ENCODE measurements around the gene ACSS1. TPM values are rescaled to one million over a fixed set of nuclear protein-coding genes. Genes with fewer than 3 reads are reported as not detected.

Gene ACSS1
- total and polyA plus RNA-seq, 2 experiments from 2014 or later, result 1.3 to 4.1 TPM

DNA sequence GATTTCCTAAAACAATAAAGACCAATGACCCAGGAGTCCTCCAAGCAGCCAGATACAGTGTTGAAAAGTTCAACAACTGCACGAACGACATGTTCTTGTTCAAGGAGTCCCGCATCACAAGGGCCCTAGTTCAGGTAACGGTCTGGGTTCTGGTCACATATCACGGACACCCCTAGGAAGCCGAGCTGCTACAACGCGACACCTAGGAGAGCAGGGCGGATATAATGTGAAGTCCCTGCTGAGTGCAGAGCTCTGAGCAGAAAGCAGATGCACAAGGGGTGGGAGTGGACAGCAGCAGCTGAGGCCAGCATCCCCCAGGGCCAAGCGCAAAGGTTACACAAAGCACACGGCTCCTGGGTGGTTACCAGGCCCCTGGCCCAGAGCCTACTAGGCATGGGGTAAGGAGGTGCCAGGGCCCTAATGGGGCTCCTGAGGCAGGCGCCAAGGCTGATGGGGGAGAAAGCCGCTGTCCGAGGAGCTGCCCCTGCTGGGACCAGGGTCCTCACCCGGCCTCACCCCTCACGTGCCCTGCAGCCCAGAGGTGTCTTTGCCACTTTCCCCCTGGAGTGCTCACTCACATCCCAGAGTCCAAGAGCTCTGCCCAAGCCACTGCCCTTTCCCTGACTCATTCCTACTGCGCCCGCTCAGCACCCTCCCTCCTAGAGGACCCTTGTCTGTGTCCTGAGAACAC lies 100.5 kb downstream of the ACSS1 start:
- TF ChIP-seq, protein P1, sequence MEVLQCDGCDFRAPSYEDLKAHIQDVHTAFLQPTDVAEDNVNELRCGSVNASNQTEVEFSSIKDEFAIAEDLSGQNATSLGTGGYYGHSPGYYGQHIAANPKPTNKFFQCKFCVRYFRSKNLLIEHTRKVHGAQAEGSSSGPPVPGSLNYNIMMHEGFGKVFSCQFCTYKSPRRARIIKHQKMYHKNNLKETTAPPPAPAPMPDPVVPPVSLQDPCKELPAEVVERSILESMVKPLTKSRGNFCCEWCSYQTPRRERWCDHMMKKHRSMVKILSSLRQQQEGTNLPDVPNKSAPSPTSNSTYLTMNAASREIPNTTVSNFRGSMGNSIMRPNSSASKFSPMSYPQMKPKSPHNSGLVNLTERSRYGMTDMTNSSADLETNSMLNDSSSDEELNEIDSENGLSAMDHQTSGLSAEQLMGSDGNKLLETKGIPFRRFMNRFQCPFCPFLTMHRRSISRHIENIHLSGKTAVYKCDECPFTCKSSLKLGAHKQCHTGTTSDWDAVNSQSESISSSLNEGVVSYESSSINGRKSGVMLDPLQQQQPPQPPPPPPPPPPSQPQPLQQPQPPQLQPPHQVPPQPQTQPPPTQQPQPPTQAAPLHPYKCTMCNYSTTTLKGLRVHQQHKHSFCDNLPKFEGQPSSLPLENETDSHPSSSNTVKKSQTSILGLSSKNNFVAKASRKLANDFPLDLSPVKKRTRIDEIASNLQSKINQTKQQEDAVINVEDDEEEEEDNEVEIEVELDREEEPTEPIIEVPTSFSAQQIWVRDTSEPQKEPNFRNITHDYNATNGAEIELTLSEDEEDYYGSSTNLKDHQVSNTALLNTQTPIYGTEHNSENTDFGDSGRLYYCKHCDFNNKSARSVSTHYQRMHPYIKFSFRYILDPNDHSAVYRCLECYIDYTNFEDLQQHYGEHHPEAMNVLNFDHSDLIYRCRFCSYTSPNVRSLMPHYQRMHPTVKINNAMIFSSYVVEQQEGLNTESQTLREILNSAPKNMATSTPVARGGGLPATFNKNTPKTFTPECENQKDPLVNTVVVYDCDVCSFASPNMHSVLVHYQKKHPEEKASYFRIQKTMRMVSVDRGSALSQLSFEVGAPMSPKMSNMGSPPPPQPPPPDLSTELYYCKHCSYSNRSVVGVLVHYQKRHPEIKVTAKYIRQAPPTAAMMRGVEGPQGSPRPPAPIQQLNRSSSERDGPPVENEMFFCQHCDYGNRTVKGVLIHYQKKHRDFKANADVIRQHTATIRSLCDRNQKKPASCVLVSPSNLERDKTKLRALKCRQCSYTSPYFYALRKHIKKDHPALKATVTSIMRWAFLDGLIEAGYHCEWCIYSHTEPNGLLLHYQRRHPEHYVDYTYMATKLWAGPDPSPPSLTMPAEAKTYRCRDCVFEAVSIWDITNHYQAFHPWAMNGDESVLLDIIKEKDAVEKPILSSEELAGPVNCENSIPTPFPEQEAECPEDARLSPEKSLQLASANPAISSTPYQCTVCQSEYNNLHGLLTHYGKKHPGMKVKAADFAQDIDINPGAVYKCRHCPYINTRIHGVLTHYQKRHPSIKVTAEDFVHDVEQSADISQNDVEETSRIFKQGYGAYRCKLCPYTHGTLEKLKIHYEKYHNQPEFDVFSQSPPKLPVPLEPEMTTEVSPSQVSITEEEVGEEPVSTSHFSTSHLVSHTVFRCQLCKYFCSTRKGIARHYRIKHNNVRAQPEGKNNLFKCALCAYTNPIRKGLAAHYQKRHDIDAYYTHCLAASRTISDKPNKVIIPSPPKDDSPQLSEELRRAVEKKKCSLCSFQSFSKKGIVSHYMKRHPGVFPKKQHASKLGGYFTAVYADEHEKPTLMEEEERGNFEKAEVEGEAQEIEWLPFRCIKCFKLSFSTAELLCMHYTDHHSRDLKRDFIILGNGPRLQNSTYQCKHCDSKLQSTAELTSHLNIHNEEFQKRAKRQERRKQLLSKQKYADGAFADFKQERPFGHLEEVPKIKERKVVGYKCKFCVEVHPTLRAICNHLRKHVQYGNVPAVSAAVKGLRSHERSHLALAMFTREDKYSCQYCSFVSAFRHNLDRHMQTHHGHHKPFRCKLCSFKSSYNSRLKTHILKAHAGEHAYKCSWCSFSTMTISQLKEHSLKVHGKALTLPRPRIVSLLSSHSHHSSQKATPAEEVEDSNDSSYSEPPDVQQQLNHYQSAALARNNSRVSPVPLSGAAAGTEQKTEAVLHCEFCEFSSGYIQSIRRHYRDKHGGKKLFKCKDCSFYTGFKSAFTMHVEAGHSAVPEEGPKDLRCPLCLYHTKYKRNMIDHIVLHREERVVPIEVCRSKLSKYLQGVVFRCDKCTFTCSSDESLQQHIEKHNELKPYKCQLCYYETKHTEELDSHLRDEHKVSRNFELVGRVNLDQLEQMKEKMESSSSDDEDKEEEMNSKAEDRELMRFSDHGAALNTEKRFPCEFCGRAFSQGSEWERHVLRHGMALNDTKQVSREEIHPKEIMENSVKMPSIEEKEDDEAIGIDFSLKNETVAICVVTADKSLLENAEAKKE (CRISPR knock-in tag; IDR thresholded peaks at IDR 0.05), result no peak
- no peak for TF ChIP-seq STAT1 (IDR thresholded peaks at IDR 0.05; ENCODE audit: unreplicated experiment)
- no peak for TF ChIP-seq JUNB (IDR thresholded peaks at IDR 0.05; ENCODE audit: unreplicated experiment)
- TF ChIP-seq, protein P2, sequence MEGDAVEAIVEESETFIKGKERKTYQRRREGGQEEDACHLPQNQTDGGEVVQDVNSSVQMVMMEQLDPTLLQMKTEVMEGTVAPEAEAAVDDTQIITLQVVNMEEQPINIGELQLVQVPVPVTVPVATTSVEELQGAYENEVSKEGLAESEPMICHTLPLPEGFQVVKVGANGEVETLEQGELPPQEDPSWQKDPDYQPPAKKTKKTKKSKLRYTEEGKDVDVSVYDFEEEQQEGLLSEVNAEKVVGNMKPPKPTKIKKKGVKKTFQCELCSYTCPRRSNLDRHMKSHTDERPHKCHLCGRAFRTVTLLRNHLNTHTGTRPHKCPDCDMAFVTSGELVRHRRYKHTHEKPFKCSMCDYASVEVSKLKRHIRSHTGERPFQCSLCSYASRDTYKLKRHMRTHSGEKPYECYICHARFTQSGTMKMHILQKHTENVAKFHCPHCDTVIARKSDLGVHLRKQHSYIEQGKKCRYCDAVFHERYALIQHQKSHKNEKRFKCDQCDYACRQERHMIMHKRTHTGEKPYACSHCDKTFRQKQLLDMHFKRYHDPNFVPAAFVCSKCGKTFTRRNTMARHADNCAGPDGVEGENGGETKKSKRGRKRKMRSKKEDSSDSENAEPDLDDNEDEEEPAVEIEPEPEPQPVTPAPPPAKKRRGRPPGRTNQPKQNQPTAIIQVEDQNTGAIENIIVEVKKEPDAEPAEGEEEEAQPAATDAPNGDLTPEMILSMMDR (conservative IDR thresholded peaks at IDR 0.05; ENCODE audit: low read depth in 2 of 2), result no peak
- no peak for TF ChIP-seq EZH2 (IDR thresholded peaks at IDR 0.05; ENCODE audit: low read depth, unreplicated experiment)
- no peak for TF ChIP-seq ZNF114 (CRISPR knock-in tag; IDR thresholded peaks at IDR 0.05)
- TF ChIP-seq, protein P3, sequence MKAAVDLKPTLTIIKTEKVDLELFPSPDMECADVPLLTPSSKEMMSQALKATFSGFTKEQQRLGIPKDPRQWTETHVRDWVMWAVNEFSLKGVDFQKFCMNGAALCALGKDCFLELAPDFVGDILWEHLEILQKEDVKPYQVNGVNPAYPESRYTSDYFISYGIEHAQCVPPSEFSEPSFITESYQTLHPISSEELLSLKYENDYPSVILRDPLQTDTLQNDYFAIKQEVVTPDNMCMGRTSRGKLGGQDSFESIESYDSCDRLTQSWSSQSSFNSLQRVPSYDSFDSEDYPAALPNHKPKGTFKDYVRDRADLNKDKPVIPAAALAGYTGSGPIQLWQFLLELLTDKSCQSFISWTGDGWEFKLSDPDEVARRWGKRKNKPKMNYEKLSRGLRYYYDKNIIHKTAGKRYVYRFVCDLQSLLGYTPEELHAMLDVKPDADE (IDR thresholded peaks at IDR 0.05), result no peak
- H3F3A ChIP-seq (replicated peaks; ENCODE audit: low read depth), result no peaks in the 10 kb centered on the region
- no peak overlapping the region for H2AFZ ChIP-seq
- peaks cover 9% of the 10 kb centered on the region; the same call in 2 of the 3 replicates for H3K4me1 Mint-ChIP-seq
- DNase-seq (ENCODE audit: low spot score), result no peak
- no peaks in the 10 kb centered on the region for H3K27me3 ChIP-seq (ENCODE audit: insufficient read depth)
- H3K79me2 ChIP-seq (replicated peaks; ENCODE audit: insufficient read depth), result no peaks in the 10 kb centered on the region
- peaks cover 6% of the 10 kb centered on the region for H3K27me3 Mint-ChIP-seq (ENCODE audit: insufficient read depth, low read depth, poor library complexity)
- no peak overlapping the region for H3K4me3 ChIP-seq
- H3K9me2 ChIP-seq (ENCODE audit: insufficient read depth), result no peaks in the 10 kb centered on the region
- H3K36me3 ChIP-seq (ENCODE audit: insufficient read depth), result no peaks in the 10 kb centered on the region; the same call in 1 of the 2 replicates
- H3K4me3 Mint-ChIP-seq, result no peak overlapping the region
- ATAC-seq, result no peak
- H3K4me2 ChIP-seq, result no peak overlapping the region
- no peak overlapping the region for H3K27ac ChIP-seq (ENCODE audit: low read depth)
- H3K4me1 ChIP-seq (ENCODE audit: insufficient read depth), result no peaks in the 10 kb centered on the region
- no peak overlapping the region for H3K27ac Mint-ChIP-seq
- H3K36me3 Mint-ChIP-seq (ENCODE audit: low read depth), result peaks cover 13% of the 10 kb centered on the region
- H3K9me3 Mint-ChIP-seq, result no peaks in the 10 kb centered on the region; the same call in 2 of the 3 replicates
- H4K20me1 ChIP-seq (replicated peaks; ENCODE audit: insufficient read depth), result no peaks in the 10 kb centered on the region; the same call in 1 of the 2 replicates

Small RNAs within 50 kb of the gene (small RNA-seq; reads per million reads assigned to genes)
- gene RNU6-1257P (ENCODE audit: low replicate concordance), result not detected

Other genes starting within 250 kb of the ACSS1 start
- gene CST7, start 108.9 kb downstream of the ACSS1 start, total RNA-seq (2014; rRNA removed; shearing (Covaris generic)), result not detected in 2 replicates
- not detected in 2 replicates for gene CST7, start 108.9 kb downstream of the ACSS1 start, polyA plus RNA-seq (2016; fragmentation: Nextera tagmentation; extraction: Ambion mirVana)
- gene APMAP, start 65.4 kb downstream of the ACSS1 start, total RNA-seq (2014; rRNA removed; shearing (Covaris generic)), result 70.8 and 72.3 TPM in 2 replicates
- 31.7 and 32.0 TPM in 2 replicates for gene APMAP, start 65.4 kb downstream of the ACSS1 start, polyA plus RNA-seq (2016; fragmentation: Nextera tagmentation; extraction: Ambion mirVana)
- 0.16 and 0.73 TPM in 2 replicates for gene VSX1, start 24.0 kb upstream of the ACSS1 start, total RNA-seq (2014; rRNA removed; shearing (Covaris generic))
- not detected in 2 replicates for gene VSX1, start 24.0 kb upstream of the ACSS1 start, polyA plus RNA-seq (2016; fragmentation: Nextera tagmentation; extraction: Ambion mirVana)
- 45.9 TPM in 2 replicates for gene ENTPD6, start 137.6 kb upstream of the ACSS1 start, total RNA-seq (2014; rRNA removed; shearing (Covaris generic))
- 19.0 and 19.3 TPM in 2 replicates for gene ENTPD6, start 137.6 kb upstream of the ACSS1 start, polyA plus RNA-seq (2016; fragmentation: Nextera tagmentation; extraction: Ambion mirVana)
- 61.9 and 64.0 TPM in 2 replicates for gene PYGB, start 189.9 kb upstream of the ACSS1 start, total RNA-seq (2014; rRNA removed; shearing (Covaris generic))
- 15.6 and 15.9 TPM in 2 replicates for gene PYGB, start 189.9 kb upstream of the ACSS1 start, polyA plus RNA-seq (2016; fragmentation: Nextera tagmentation; extraction: Ambion mirVana)